GM19043 (cell line): ENCODE measurements around the gene RBM19.

ENCODE experiments used
- ATAC-seq: cut with Tn5 transposase; IDR thresholded peaks from one replicate; pipeline ENCODE4 v1.9.1; 2021; ENCODE audit warnings: low read depth; ENCODE audit not compliant: unreplicated experiment

Gene RBM19

GRCh38 chr12:113959096-113959495 is 7.0 kb downstream of the RBM19 start:
- no peak for ATAC-seq

- ATAC-seq: no peak
These were observed 8.0 kb downstream of the RBM19 start for GRCh38 chr12:113958108-113958507.

- no peak for ATAC-seq
These were observed 8.5 kb downstream of the RBM19 start for GRCh38 chr12:113957627-113958026.

- ATAC-seq: no peak
These were observed 10.8 kb downstream of the RBM19 start for GRCh38 chr12:113955109-113955970.

- ATAC-seq: no peak
These were observed 11.6 kb downstream of the RBM19 start for GRCh38 chr12:113954547-113954946.

GRCh38 chr12:113950873-113951272 is 15.3 kb downstream of the RBM19 start:
- ATAC-seq: no peak

GRCh38 chr12:113949321-113950305 is 16.5 kb downstream of the RBM19 start:
- no peak for ATAC-seq

- ATAC-seq: no peak
These were observed 17.8 kb downstream of the RBM19 start for GRCh38 chr12:113948151-113948914.

GRCh38 chr12:113946175-113946574 is 19.9 kb downstream of the RBM19 start:
- no peak for ATAC-seq

GRCh38 chr12:113945174-113946173 is 20.7 kb downstream of the RBM19 start:
- no peak for ATAC-seq

GRCh38 chr12:113942209-113942608 is 23.9 kb downstream of the RBM19 start:
- no peak for ATAC-seq

GRCh38 chr12:113941208-113941486 is 25.0 kb downstream of the RBM19 start:
- ATAC-seq: no peak

GRCh38 chr12:113940357-113941207 is 25.5 kb downstream of the RBM19 start:
- ATAC-seq: no peak

GRCh38 chr12:113939867-113940266 is 26.3 kb downstream of the RBM19 start:
- ATAC-seq: no peak

- no peak for ATAC-seq
These were observed 27.7 kb downstream of the RBM19 start for GRCh38 chr12:113938471-113938870.

- ATAC-seq: no peak
These were observed 29.7 kb downstream of the RBM19 start for GRCh38 chr12:113936460-113936859.

- no peak for ATAC-seq
These were observed 30.7 kb downstream of the RBM19 start for GRCh38 chr12:113935459-113935858.

GRCh38 chr12:113934946-113935345 is 31.2 kb downstream of the RBM19 start:
- no peak for ATAC-seq
